ENCODE data around the gene TMEM171. TPM values are rescaled to one million over a fixed set of nuclear protein-coding genes. Genes with fewer than 3 reads are reported as not detected.

Gene TMEM171
- total RNA-seq, 1 experiment from 2014 or later, result 20.8 TPM

DNA sequence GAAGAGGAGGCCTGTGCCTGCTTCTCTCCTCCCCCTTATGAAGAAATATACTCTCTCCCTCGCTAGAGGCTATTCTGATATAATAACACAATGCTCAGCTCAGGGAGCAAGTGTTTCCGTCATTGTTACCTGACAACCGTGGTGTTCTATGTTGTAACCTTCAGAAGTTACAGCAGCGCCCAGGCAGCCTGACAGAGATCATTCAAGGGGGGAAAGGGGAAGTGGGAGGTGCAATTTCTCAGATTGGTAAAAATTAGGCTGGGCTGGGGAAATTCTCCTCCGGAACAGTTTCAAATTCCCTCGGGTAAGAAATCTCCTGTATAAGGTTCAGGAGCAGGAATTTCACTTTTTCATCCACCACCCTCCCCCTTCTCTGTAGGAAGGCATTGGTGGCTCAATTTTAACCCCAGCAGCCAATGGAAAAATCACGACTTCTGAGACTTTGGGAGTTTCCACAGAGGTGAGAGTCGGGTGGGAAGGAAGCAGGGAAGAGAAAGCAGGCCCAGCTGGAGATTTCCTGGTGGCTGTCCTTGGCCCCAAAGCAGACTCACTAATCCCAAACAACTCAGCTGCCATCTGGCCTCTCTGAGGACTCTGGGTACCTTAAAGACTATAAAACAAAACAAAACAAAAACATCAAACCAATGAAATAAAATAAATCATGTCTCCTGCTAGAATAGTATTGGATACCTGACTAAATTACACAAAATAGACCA is 53.9 kb downstream of the TMEM171 start:
- Mint-ChIP-seq H3K4me1 (ENCODE audit: low read depth, unreplicated experiment) (no peaks in the 10 kb centered on the region), H3K9me3 (ENCODE audit: low read depth, unreplicated experiment) (peaks cover 6% of the 10 kb centered on the region), H3K27ac (ENCODE audit: unreplicated experiment) (no peak overlapping the region), H3K4me3 (ENCODE audit: low read depth, unreplicated experiment) (no peak overlapping the region), H3K36me3 (ENCODE audit: insufficient read depth, unreplicated experiment) (no peaks in the 10 kb centered on the region), H3K27me3 (ENCODE audit: unreplicated experiment) (peaks cover 35% of the 10 kb centered on the region)
- DNase-seq, result no peak
- intact Hi-C loops (cut with micrococcal nuclease; ENCODE audit: unreplicated experiment), result no loop called here
- CTCF ChIA-PET, result no interaction called here
- no TSS peak for BruUV-seq (replicated peaks)
- TF ChIP-seq, protein P1, sequence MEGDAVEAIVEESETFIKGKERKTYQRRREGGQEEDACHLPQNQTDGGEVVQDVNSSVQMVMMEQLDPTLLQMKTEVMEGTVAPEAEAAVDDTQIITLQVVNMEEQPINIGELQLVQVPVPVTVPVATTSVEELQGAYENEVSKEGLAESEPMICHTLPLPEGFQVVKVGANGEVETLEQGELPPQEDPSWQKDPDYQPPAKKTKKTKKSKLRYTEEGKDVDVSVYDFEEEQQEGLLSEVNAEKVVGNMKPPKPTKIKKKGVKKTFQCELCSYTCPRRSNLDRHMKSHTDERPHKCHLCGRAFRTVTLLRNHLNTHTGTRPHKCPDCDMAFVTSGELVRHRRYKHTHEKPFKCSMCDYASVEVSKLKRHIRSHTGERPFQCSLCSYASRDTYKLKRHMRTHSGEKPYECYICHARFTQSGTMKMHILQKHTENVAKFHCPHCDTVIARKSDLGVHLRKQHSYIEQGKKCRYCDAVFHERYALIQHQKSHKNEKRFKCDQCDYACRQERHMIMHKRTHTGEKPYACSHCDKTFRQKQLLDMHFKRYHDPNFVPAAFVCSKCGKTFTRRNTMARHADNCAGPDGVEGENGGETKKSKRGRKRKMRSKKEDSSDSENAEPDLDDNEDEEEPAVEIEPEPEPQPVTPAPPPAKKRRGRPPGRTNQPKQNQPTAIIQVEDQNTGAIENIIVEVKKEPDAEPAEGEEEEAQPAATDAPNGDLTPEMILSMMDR (IDR thresholded peaks at IDR 0.05; ENCODE audit: unreplicated experiment), result no peak

DNA sequence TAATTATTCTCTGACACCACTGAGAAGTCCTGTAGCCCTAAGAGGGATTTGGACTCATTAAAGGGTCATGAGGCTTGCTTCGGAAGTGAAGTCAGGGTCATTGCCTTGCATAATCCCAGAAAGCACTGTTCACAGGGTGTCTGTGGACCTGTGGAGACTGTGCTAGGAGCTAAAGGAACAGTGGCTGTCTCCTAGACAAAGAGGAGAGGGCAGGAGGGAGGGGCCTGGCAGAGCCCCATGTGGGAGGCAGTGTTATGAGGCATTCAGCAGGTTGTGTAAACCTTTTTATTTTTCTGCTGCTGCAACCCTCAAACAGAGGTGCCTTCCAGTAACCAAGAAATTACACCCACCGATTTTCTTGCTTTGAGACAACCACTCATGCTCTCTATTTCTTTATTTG is 55.9 kb downstream of the TMEM171 start:
- no peak overlapping the region for H3K4me3 Mint-ChIP-seq (ENCODE audit: low read depth, unreplicated experiment)
- no peaks in the 10 kb centered on the region for H3K36me3 Mint-ChIP-seq (ENCODE audit: insufficient read depth, unreplicated experiment)
- TF ChIP-seq, protein P1 (IDR thresholded peaks at IDR 0.05; ENCODE audit: unreplicated experiment), result no peak
- peaks cover 26% of the 10 kb centered on the region for H3K27me3 Mint-ChIP-seq (ENCODE audit: unreplicated experiment)
- H3K9me3 Mint-ChIP-seq (ENCODE audit: low read depth, unreplicated experiment), result no peaks in the 10 kb centered on the region
- CTCF ChIA-PET, result interaction anchor here (1.1 kb wide), 1 partner anchor 74 kb away, joined by 3 read pairs; no protein-coding TSS in a partner anchor
- no peak overlapping the region for H3K27ac Mint-ChIP-seq (ENCODE audit: unreplicated experiment)
- DNase-seq, result no peak
- BruUV-seq (replicated peaks), result no TSS peak
- intact Hi-C loops (cut with micrococcal nuclease; ENCODE audit: unreplicated experiment), result no loop called here
- no peaks in the 10 kb centered on the region for H3K4me1 Mint-ChIP-seq (ENCODE audit: low read depth, unreplicated experiment)

DNA sequence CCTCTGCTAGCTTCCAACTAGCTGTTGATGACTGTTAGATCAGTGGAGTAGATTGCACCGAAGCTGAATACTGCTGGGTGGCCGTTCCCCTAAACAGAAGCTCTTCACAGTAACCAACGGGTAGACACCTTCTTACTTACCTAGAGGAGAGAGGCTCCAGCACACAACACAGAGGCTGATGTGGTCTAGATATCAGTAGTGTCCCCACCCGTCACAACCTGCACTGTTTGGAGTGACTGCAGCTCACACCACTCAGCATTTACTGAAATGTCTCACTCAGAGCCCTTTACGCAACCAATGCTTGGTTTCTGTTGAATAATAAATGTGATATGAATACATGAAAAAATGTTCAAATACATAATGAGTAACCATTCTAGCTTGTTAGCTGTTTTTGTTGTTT is 57.9 kb downstream of the TMEM171 start:
- no TSS peak for BruUV-seq (replicated peaks)
- TF ChIP-seq, protein P1 (IDR thresholded peaks at IDR 0.05; ENCODE audit: unreplicated experiment), result no peak
- no peak for DNase-seq
- H3K36me3 Mint-ChIP-seq (ENCODE audit: insufficient read depth, unreplicated experiment), result no peaks in the 10 kb centered on the region
- intact Hi-C loops (cut with micrococcal nuclease; ENCODE audit: unreplicated experiment), result no loop called here
- peaks cover 5% of the 10 kb centered on the region for H3K4me1 Mint-ChIP-seq (ENCODE audit: low read depth, unreplicated experiment)
- H3K27me3 Mint-ChIP-seq (ENCODE audit: unreplicated experiment), result peaks cover 25% of the 10 kb centered on the region
- H3K9me3 Mint-ChIP-seq (ENCODE audit: low read depth, unreplicated experiment), result no peaks in the 10 kb centered on the region
- CTCF ChIA-PET, result interaction anchor here (0.8 to 1.1 kb wide), 2 partner anchors 23 to 770 kb away, joined by 3 to 5 read pairs; no protein-coding TSS in a partner anchor
- no peak overlapping the region for H3K27ac Mint-ChIP-seq (ENCODE audit: unreplicated experiment)
- no peak overlapping the region for H3K4me3 Mint-ChIP-seq (ENCODE audit: low read depth, unreplicated experiment)

DNA sequence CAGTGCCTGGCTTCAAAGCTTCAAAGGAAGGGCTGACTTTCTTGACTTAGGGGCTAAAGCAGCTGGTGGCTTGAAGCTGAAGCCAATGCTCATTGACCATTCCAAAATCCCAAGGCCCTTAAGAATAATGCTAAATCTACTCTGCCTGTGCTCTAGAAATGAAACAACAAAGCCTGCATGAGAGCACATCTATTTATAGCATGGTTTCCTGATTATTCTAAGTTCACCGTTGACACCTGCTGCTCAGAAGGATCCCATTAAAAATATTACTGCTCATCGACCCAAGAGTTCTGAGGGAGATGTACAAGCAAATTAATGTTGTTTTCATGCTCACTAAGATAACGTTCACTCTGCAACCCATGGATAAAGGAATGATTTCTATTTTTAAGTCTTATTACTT is 59.4 kb downstream of the TMEM171 start:
- intact Hi-C loops (cut with micrococcal nuclease; ENCODE audit: unreplicated experiment), result no loop called here
- no peak for DNase-seq
- CTCF ChIA-PET, result no interaction called here
- Mint-ChIP-seq H3K27me3 (ENCODE audit: unreplicated experiment) (peaks cover 15% of the 10 kb centered on the region), H3K27ac (ENCODE audit: unreplicated experiment) (no peak overlapping the region), H3K9me3 (ENCODE audit: low read depth, unreplicated experiment) (peaks cover 4% of the 10 kb centered on the region), H3K36me3 (ENCODE audit: insufficient read depth, unreplicated experiment) (no peaks in the 10 kb centered on the region), H3K4me1 (ENCODE audit: low read depth, unreplicated experiment) (peaks cover 14% of the 10 kb centered on the region), H3K4me3 (ENCODE audit: low read depth, unreplicated experiment) (no peak overlapping the region)
- TF ChIP-seq, protein P1 (IDR thresholded peaks at IDR 0.05; ENCODE audit: unreplicated experiment), result no peak
- no TSS peak for BruUV-seq (replicated peaks)
